Mesothelial cell of epicardium (in vitro differentiated cells): ENCODE data around the gene TMEM150C. TPM values are rescaled to one million over a fixed set of nuclear protein-coding genes. Genes with fewer than 3 reads are reported as not detected.
"Not testable (repeated sequence)": the region's sequence is repeated elsewhere in the genome, so short reads cannot be mapped to it uniquely, and the experiment has no call there.

Source experiments
- DNase-seq, 2 experiments: peaks; one replicate each; pipeline ENCODE4 v3.0.0; 2021; ENCODE audit warnings: low spot score in 2 of 2; ENCODE audit not compliant: unreplicated experiment in 2 of 2
- H3K27ac Mint-ChIP-seq: 2 replicates; pipeline ENCODE4 v1.8.0; 2021; ENCODE audit warnings: mixed read lengths
- H3K27me3 Mint-ChIP-seq: 2 replicates; pipeline ENCODE4 v1.8.0; 2021; ENCODE audit warnings: low read depth, mixed read lengths
- H3K36me3 Mint-ChIP-seq: 2 replicates; pipeline ENCODE4 v1.8.0; 2021; ENCODE audit warnings: mixed read lengths
- H3K4me1 Mint-ChIP-seq: 2 replicates; pipeline ENCODE4 v1.8.0; 2021; ENCODE audit warnings: mixed read lengths
- H3K4me3 Mint-ChIP-seq: 2 replicates; pipeline ENCODE4 v1.8.0; 2021; ENCODE audit warnings: mild to moderate bottlenecking, moderate library complexity, mixed read lengths
- H3K9me3 Mint-ChIP-seq: 2 replicates; pipeline ENCODE4 v1.8.0; 2021; ENCODE audit warnings: mixed read lengths
- total RNA-seq: library from RNA; stranded (reverse); gene quantifications from 3 replicates; pipeline ENCODE4 v1.2.1, GENCODE V29; 2021
- TF ChIP-seq, protein P1 (sequence below): fragments of 200-600 bp; sonication (generic); IDR thresholded peaks from one replicate; pipeline ENCODE4 v1.5.0; 2021; ENCODE audit warnings: antibody characterized with exemption; ENCODE audit not compliant: unreplicated experiment

The TMEM150C gene
- total RNA-seq, 1 donor from 2014 or later = 4.3 TPM

DNA sequence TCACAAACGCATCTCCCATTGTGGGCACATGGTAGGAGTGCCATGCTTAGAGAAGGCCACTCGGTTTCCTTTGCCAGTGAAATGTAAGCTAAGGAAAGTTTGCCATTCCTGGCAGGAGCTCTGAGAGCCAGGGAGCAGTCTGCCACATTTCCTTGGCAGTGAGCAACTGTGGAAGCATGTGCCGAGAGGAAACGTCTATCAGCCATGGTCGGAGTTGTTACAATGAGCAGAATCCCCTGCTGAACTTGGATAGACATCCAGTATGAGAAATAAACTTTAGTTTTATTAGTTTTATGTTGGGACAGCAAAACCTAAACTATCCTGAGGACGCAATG, 80.3 kb downstream of the TMEM150C start:
- Mint-ChIP-seq H3K27me3 (no peaks in the 10 kb centered on the region), H3K9me3 (peaks cover 5% of the 10 kb centered on the region), H3K4me1 (peaks cover 2% of the 10 kb centered on the region), H3K36me3 (no peaks in the 10 kb centered on the region), H3K27ac (no peak overlapping the region), H3K4me3 (no peak overlapping the region)
- TF ChIP-seq, protein P1, sequence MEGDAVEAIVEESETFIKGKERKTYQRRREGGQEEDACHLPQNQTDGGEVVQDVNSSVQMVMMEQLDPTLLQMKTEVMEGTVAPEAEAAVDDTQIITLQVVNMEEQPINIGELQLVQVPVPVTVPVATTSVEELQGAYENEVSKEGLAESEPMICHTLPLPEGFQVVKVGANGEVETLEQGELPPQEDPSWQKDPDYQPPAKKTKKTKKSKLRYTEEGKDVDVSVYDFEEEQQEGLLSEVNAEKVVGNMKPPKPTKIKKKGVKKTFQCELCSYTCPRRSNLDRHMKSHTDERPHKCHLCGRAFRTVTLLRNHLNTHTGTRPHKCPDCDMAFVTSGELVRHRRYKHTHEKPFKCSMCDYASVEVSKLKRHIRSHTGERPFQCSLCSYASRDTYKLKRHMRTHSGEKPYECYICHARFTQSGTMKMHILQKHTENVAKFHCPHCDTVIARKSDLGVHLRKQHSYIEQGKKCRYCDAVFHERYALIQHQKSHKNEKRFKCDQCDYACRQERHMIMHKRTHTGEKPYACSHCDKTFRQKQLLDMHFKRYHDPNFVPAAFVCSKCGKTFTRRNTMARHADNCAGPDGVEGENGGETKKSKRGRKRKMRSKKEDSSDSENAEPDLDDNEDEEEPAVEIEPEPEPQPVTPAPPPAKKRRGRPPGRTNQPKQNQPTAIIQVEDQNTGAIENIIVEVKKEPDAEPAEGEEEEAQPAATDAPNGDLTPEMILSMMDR = no peak
- no peak for DNase-seq

DNA sequence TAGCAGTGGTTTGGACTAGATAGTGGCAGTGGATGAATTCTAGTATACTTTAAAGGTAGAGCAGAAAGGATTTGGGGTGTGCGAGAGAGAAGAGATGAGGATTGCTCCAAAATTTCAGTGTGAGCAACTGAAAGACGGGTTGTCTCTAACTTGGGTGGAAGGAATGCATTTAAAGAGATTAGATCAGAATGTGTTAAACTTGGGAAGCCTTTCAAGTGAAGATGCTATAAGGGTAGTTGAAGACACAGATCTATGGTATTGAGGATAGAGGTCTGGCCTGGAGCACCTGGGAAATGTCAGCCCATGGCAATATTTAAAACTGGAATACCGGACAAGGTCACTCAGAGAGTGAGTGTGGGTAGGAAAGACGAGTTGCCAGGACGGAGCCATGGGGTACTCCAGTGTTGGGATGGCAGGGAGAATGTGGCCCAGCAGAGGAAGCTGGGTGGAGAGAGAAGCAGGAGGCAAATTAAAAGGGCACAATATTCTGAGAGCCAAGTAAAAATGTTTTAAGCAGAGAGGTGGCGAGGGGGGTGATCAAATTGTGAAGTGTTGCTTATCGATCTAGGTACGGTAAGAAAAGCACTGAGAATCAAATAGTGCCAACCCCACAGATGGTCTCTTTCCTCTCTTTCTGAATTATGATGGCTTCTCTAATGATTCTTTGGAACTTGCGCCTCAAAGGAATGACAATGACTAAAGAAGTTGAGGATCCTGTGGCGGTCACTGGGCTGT, 80.8 kb downstream of the TMEM150C start:
- no peak overlapping the region for H3K4me3 Mint-ChIP-seq
- peaks cover 5% of the 10 kb centered on the region for H3K9me3 Mint-ChIP-seq
- no peaks in the 10 kb centered on the region for H3K4me1 Mint-ChIP-seq
- no peaks in the 10 kb centered on the region for H3K36me3 Mint-ChIP-seq
- H3K27me3 Mint-ChIP-seq = no peaks in the 10 kb centered on the region
- no peak overlapping the region for H3K27ac Mint-ChIP-seq
- TF ChIP-seq, protein P1 = no peak
- no peak for DNase-seq

DNA sequence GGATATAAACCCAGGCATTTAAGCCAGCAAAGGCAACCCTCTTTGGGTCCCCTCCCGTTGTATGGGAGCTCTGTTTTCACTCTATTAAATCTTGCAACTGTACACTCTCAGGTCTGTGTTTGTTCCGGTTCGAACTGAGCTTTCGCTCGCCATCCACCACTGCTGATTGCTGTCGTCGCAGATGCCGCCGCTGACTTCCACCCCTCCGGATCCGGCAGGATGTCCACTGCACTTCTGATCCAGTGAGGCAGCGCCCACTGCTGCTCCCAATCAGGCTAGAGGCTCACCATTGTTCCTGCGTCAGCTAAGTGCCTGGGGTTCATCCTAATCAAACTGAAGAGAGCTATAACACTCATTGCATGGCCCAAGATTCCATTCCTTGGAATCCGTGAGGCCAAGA, 82.2 kb downstream of the TMEM150C start:
- no peaks in the 10 kb centered on the region for H3K36me3 Mint-ChIP-seq
- no peak for DNase-seq
- no peaks in the 10 kb centered on the region for H3K27me3 Mint-ChIP-seq
- no peak overlapping the region for H3K4me3 Mint-ChIP-seq
- peaks cover 5% of the 10 kb centered on the region for H3K9me3 Mint-ChIP-seq
- H3K27ac Mint-ChIP-seq = no peak overlapping the region
- TF ChIP-seq, protein P1 = no peak
- H3K4me1 Mint-ChIP-seq = no peaks in the 10 kb centered on the region

DNA sequence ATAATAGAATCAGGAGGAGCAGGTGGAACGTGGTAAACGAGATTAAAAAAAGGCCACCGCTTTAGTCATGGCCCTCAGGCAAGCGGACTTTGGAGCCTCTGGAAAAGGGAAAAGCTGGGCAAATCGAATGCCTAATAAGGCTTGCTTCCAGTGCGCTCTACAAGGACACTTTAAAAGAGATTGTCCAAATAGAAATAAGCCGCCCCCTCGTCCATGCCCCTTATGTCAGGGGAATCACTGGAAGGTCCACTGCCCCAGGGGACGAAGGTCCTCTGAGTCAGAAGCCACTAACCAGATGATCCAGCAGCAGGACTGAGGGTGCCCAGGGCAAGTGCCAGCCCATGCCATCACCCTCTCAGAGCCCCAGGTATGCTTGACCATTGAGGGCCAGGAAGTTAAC, 84.3 kb downstream of the TMEM150C start:
- not testable (repeated sequence) for H3K27me3 Mint-ChIP-seq, H3K4me3 Mint-ChIP-seq, H3K9me3 Mint-ChIP-seq, H3K4me1 Mint-ChIP-seq, H3K27ac Mint-ChIP-seq, H3K36me3 Mint-ChIP-seq, DNase-seq

DNA sequence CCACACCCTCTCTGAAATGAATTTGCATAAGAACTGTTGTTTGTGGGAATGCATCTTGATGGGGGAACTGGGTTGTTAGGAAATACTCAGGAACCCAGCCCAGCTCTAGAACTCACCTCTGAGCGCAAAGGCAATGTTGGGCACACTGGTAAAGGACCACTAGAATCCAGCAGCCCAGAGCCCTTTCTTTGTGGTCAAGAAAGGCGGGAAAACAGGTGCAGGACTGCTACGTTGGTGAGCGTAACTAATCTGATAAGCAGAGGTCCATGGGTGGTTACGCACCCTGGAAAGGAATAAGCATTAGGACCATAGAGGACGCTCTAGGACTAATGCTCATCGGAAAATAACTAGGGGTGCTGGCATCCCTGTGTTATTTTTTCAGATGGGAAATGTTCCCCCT, 85.9 kb downstream of the TMEM150C start:
- H3K4me3 Mint-ChIP-seq, DNase-seq: not testable (repeated sequence)

DNA sequence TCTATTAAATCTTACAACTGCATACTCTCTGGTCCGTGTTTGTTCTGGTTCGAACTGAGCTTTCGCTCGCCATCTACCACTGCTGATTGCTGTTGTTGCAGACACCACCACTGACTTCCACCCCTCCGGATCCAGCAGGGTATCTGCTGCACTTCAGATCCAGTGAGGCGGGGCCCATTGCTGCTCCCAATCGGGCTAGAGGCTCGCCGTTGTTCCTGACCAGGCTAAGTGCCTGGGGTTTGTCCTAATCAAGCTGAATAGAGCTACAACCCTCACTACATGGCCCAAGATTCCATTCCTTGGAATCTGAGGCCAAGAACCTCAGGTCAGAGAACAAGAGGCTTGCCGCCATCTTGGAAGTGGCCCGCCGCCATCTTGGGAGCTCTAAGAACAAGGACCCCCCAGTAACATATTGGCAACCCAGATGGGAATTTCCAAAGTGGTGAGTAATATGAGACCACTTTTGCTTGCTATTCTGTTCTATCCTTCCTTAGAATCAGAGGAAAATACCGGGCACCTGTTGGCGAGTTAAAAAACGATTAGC, 88.1 kb downstream of the TMEM150C start:
- Mint-ChIP-seq H3K4me1 (no peaks in the 10 kb centered on the region), H3K27ac (no peak overlapping the region), H3K36me3 (no peaks in the 10 kb centered on the region), H3K9me3 (peaks cover 5% of the 10 kb centered on the region), H3K27me3 (no peaks in the 10 kb centered on the region), H3K4me3 (no peak overlapping the region)
- no peak for DNase-seq
- TF ChIP-seq, protein P1 = no peak

More for the DNA sequence above, 85.9 kb downstream of the TMEM150C start:
- H3K4me1 Mint-ChIP-seq, H3K27ac Mint-ChIP-seq, H3K27me3 Mint-ChIP-seq, H3K9me3 Mint-ChIP-seq, H3K36me3 Mint-ChIP-seq: not testable (repeated sequence)

DNA sequence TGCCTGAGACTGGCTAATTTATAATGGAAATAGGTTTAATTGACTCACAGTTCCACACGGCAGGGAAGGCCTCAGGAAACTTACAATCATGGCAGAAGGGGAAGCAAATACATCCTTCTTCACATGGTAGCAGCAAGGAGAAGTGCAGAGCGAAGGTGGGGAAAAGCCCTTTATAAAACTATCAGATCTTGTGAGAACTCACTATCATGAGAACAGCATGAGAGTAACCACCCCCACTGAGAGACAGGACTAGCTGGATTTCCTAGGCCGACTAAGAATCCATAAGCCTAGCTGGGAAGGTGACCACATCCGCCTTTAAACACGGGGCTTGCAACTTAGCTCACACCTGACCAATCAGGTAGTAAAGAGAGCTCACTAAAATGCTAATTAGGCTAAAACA, 88.7 kb downstream of the TMEM150C start:
- not testable (repeated sequence) for H3K36me3 Mint-ChIP-seq, H3K27ac Mint-ChIP-seq, H3K4me1 Mint-ChIP-seq, H3K9me3 Mint-ChIP-seq, H3K27me3 Mint-ChIP-seq, H3K4me3 Mint-ChIP-seq, DNase-seq
